GM19238 (cell line): ENCODE measurements around the gene XIRP2.
A peak's percentile ranks its signal among the peaks of the same experiment; 100 is the strongest.

Experiments used
- DNase-seq: peaks from one replicate; pipeline ENCODE4 v3.0.0; 2011; ENCODE audit warnings: low spot score; ENCODE audit not compliant: insufficient read length

Gene XIRP2

GRCh38 chr2:167287212-167287611, 398.9 kb downstream of the XIRP2 start:
- no peak for DNase-seq

- no peak for DNase-seq
Measured at GRCh38 chr2:167289651-167290410, 401.6 kb downstream of the XIRP2 start.

GRCh38 chr2:167292430-167293171, 404.3 kb downstream of the XIRP2 start, which contains the start of gene B3GALT1:
TSS of gene B3GALT1 (plus strand) at chr2:167293001.
- DNase-seq, result peak; percentile 84

- DNase-seq, result no peak
Measured at GRCh38 chr2:167293172-167293781, 405.0 kb downstream of the XIRP2 start.

DNA sequence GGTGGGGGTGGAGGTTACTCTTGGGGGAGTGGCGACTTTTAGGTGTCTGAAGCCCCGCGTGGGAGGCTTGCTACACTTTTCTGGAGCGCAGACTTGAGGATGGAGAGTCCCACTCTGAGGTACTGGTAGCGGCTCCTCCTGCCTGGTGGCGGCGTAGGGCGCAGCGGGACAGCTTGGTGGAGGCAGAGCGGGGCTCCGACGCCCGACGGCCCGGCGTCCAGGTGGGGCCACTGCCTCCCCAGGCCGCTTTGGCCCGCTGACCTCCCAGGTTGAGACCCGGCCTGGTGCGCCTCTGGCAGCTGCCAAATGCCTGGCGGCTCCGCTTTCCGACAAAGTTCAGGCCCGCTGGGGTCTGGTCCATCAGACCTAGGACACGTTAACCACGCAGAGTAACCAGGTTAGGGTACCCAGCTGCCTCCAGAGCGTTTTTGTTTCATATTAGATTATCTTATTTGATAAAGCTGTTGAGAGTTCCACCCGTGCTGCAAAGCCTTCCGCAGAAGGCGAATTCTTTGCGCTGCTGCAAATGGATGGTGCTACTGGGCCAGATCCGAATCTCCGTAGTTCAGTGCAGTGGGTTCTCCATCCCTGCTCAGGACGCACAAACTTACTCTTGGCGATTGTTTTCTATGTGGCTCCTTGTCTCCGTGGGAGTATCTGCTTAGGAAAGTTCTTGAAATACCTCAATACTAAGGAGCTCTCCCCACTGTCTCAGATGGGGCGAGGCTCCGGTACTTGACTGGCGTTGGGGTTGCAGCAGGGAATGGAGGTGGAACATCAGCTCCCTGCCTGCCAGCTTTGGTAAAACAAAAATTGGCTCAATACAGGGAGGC, 405.9 kb downstream of the XIRP2 start:
- peak; percentile 1 for DNase-seq

DNA sequence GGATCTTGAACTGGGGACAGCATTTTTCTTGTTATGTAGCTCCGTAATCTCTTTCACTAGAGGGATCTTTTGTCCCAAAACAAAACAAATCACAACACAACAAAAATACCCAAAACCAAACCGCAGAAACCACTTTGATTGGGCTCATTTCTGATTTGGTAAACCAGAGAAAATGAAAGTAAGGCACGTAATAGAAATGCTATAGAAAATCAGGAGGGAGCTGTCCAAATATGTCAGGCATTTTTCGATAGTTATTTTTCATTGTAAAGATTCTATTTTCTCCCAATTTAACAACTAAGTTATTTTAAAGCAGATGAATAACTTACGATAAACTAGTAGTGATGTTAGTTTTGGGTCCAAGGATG, 406.5 kb downstream of the XIRP2 start:
- DNase-seq, result no peak

GRCh38 chr2:167297292-167297691, 409.0 kb downstream of the XIRP2 start:
- DNase-seq, result no peak

DNA sequence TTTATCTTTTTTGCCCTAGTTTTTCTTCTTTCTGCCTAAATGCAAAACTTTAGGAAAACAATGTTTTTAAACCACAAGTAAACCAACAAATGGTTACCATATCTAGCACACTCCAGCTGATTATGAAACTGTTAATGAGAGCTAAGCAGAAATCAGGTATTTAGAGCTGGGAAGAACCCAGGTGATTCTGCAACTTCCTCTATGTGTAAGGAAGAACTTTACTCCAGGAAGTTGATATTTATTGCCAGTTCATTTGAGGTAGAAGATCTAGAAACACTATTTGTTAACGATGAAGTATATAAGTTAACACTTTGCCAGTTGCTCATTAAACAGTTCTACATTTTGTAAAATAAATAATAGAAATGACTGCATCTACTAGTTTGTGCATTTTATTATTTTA, 409.7 kb downstream of the XIRP2 start:
- no peak for DNase-seq
